ENCODE data around the gene CLEC16A.
A peak's percentile ranks its signal among the peaks of the same experiment; 100 is the strongest.

Gene CLEC16A

GRCh38 chr16:11047939-11048800 is 103.8 kb downstream of the CLEC16A start:
- DNase-seq (ENCODE audit: low read depth) = no peak
- H3K4me3 ChIP-seq (ENCODE audit: low read depth, low read length) = no peak overlapping the region
- no peak for TF ChIP-seq CTCF (IDR thresholded peaks at IDR 0.05; ENCODE audit: low read depth, low read length, missing control alignments)

DNA sequence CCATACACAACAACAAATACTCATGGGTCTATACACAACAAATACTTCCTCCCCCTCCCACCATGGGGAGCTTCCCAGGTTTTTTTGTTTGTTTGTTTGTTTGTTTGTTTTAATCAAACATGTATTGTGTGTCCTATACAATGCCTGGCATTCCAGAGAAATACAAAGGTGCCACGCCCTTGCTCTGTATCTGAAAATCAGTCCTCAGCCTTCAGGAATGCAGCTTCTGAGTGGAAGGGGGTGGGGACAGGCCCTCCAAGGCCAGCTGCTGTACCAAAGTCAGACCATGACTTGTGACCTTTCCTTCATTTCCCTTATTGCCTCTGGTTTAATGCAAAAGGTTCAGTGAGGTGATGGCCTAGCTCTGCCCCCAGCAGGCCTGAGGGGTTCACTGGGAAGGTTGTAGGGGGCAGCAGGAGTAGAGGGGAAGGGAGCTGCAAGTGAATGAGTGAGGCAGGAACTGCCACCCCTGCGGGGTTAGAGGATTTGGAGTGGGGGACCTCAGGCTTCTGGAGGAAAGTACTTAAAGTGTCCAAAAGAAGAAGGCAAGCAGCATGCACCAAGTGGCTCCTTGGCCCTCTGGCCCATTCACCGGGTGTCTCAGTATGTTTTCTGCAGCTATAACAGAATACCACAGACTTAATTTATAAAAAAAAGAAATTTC is 105.2 kb downstream of the CLEC16A start:
- DNase-seq (ENCODE audit: low read depth) = no peak
- H3K4me3 ChIP-seq (ENCODE audit: low read depth, low read length) = no peak overlapping the region
- no peak for TF ChIP-seq CTCF (IDR thresholded peaks at IDR 0.05; ENCODE audit: low read depth, low read length, missing control alignments)

DNA sequence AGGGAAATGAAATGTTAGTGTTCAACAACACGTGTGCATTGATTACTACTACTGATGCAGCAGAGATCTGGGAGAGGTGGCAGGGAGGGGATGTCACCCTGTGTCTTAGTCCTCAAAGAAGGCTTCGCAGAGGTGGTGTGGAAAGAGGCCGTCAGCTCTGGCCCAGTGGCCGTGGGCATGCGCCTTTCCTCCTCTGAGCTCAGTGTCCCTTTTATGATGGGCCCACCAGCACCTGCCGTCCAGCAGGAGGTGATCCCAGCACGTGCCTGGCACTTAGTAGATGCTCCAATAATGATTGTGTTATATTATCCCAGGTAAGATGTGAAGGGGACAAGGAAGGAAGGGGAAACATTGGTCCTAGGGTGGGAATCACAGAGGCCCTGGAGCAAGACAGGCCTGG is 106.2 kb downstream of the CLEC16A start:
- no peak for TF ChIP-seq CTCF (IDR thresholded peaks at IDR 0.05; ENCODE audit: low read depth, low read length, missing control alignments)
- no peak for DNase-seq (ENCODE audit: low read depth)
- H3K4me3 ChIP-seq (ENCODE audit: low read depth, low read length) = no peak overlapping the region

DNA sequence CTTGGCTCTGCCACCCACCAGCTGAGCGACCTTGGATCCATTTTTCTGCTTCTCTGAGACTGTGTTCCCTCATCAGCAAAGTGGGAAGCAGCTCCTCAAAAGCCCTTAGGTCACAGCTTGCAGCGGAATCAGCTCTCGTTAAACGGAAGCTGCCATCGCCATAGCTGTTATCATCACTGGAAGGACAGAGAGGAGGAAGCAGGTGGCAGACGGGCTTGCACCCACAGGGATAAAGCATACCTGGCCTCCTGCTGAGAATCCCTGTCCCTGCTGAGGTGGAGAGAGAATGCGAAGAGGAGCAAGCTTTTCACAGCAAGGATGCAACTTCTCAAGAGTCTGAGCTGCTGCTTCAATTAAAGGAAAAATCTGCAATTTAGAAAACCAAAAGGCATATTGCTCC is 106.6 kb downstream of the CLEC16A start:
- no peak for DNase-seq (ENCODE audit: low read depth)
- no peak for TF ChIP-seq CTCF (IDR thresholded peaks at IDR 0.05; ENCODE audit: low read depth, low read length, missing control alignments)
- H3K4me3 ChIP-seq (ENCODE audit: low read depth, low read length) = no peak overlapping the region

- no peak for TF ChIP-seq CTCF (IDR thresholded peaks at IDR 0.05; ENCODE audit: low read depth, low read length, missing control alignments)
- DNase-seq (ENCODE audit: low read depth) = no peak
- no peak overlapping the region for H3K4me3 ChIP-seq (ENCODE audit: low read depth, low read length)
Observed at GRCh38 chr16:11051430-11051829, 107.1 kb downstream of the CLEC16A start.

DNA sequence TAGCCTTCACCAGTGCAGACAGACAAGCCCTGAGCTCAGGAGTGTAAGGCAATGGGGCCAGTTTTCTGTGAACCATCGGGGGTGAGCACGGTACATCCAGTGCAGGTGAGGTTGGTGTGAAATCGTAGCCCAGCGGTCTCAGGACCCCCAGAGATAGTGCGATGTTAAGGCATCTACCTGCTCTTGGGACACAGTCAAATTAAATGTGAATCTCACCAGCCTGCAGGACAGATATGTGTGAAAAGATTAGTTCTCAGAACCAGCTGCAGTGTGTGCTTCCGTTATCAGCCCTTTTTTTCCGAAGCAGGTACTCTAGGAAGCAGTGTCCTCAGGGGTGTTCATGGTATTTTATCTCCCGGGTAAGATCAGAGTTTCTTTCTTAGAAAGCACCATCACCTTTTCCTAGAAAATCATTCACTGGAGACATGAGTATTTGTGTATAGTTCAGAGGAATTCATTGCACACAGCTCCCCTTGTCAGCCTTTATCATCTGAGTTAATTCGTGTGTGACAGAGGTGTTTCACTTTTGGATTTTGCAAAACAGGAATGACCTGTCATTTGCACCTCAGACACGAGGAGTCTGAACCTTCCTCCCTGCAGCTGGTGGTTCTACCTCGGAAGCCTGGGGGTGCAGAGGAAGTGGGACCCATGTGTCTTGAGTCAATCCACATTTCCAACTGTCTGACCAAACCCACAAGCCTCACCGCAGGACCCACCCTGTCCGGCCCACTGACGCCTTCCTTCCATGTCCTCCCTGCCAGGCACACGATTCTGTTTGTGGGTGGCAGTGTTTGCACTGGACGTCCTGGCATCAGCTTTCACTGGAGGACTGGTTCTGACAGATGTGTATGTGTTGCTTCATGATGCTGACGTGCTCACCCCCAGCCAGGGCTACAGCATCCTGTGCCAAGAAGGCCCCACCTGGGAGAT is 107.8 kb downstream of the CLEC16A start:
- DNase-seq (ENCODE audit: low read depth) = peak; percentile 68
- no peak for TF ChIP-seq CTCF (IDR thresholded peaks at IDR 0.05; ENCODE audit: low read depth, low read length, missing control alignments)
- H3K4me3 ChIP-seq (ENCODE audit: low read depth, low read length) = no peak overlapping the region
